GM23338 (cell line): Measurements from ENCODE around the gene GPHA2.

Experiments
- CREB1 ChIP-seq: fragments of 250-450 bp; sonication (Bioruptor Pico); IDR thresholded peaks from 2 replicates; pipeline ENCODE4 v1.5.0; 2020; ENCODE audit warnings: low read depth, mild to moderate bottlenecking, moderate library complexity
- CTCF ChIP-seq, 2 experiments: fragments of 200-600 bp in 1 of 2; sonication (generic) in 1 of 2; conservative IDR thresholded peaks; 2 replicates each; pipeline versions ENCODE4 v1.5.1 to v1.6.1; 2016 to 2017; ENCODE audit warnings: antibody characterized with exemption in 2 of 2, low read depth in 2 of 2, mild to moderate bottlenecking in 2 of 2, moderate library complexity in 1 of 2
- ETS1 ChIP-seq: IDR thresholded peaks from 2 replicates; pipeline ENCODE4 v1.6.1; 2016; ENCODE audit warnings: antibody characterized with exemption
- EZH2 ChIP-seq: fragments of 200-600 bp; sonication (generic); IDR thresholded peaks from one replicate; pipeline ENCODE4 v1.8.0; 2017; ENCODE audit warnings: antibody characterized with exemption, mild to moderate bottlenecking, low read depth; ENCODE audit not compliant: unreplicated experiment
- EZH2phosphoT487 ChIP-seq: fragments of 200-600 bp; sonication (generic); IDR thresholded peaks from one replicate; pipeline ENCODE4 v1.8.1; 2018; ENCODE audit warnings: antibody characterized with exemption; ENCODE audit not compliant: unreplicated experiment
- JUNB ChIP-seq: IDR thresholded peaks from one replicate; pipeline ENCODE4 v1.6.1; 2016; ENCODE audit warnings: antibody characterized with exemption; ENCODE audit not compliant: unreplicated experiment
- NANOG ChIP-seq: IDR thresholded peaks from 2 replicates; pipeline ENCODE4 v1.6.1; 2016; ENCODE audit warnings: antibody characterized with exemption, borderline replicate concordance
- POLR2AphosphoS5 ChIP-seq: IDR thresholded peaks from 2 replicates; pipeline ENCODE4 v1.6.1; 2016; ENCODE audit warnings: antibody characterized with exemption, low read depth
- REST ChIP-seq: IDR thresholded peaks from one replicate; pipeline ENCODE4 v1.6.1; 2018; ENCODE audit warnings: antibody characterized with exemption; ENCODE audit not compliant: unreplicated experiment
- STAT1 ChIP-seq: IDR thresholded peaks from one replicate; pipeline ENCODE4 v1.6.1; 2016; ENCODE audit warnings: antibody characterized with exemption; ENCODE audit not compliant: unreplicated experiment
- ZNF114 ChIP-seq: fragments of 250-450 bp; sonication (Bioruptor Pico); IDR thresholded peaks from 2 replicates; pipeline ENCODE4 v1.5.0; 2020; ENCODE audit warnings: mild to moderate bottlenecking, moderate library complexity

- TF ChIP-seq POLR2AphosphoS5 (no peak), REST (no peak), CTCF (conservative IDR thresholded peaks at IDR 0.05; ENCODE audit: low read depth in 2 of 2) (no peak), EZH2 (no peak), JUNB (no peak), STAT1 (no peak), NANOG (no peak), ETS1 (no peak), EZH2phosphoT487 (no peak), ZNF114 (CRISPR knock-in tag) (no peak), CREB1 (CRISPR knock-in tag) (no peak)
These were observed 31.7 kb upstream of the GPHA2 start for GRCh38 chr11:64967375-64967774.
